A673 (cell line): ENCODE results near the gene UGT1A1.

Experiments used
- EZH2 ChIP-seq: fragments of 200-600 bp; sonication (generic); IDR thresholded peaks from 2 replicates; pipeline ENCODE4 v1.6.1; 2017; ENCODE audit warnings: borderline replicate concordance, low read depth, mild to moderate bottlenecking, mixed read lengths, antibody characterized with exemption, low read length; ENCODE audit not compliant: poor library complexity, severe bottlenecking
- TF ChIP-seq, protein P1 (sequence below): fragments of 300-800, 200-600 bp; sonication (generic); conservative IDR thresholded peaks from 2 replicates; pipeline ENCODE4 v1.5.1; 2017; ENCODE audit warnings: low read depth, mild to moderate bottlenecking, antibody characterized with exemption, low read length, moderate library complexity, mixed read lengths

DNA sequence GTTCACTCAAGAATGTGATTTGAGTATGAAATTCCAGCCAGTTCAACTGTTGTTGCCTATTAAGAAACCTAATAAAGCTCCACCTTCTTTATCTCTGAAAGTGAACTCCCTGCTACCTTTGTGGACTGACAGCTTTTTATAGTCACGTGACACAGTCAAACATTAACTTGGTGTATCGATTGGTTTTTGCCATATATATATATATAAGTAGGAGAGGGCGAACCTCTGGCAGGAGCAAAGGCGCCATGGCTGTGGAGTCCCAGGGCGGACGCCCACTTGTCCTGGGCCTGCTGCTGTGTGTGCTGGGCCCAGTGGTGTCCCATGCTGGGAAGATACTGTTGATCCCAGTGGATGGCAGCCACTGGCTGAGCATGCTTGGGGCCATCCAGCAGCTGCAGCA lies at the start of gene UGT1A1:
- TF ChIP-seq, protein P1, sequence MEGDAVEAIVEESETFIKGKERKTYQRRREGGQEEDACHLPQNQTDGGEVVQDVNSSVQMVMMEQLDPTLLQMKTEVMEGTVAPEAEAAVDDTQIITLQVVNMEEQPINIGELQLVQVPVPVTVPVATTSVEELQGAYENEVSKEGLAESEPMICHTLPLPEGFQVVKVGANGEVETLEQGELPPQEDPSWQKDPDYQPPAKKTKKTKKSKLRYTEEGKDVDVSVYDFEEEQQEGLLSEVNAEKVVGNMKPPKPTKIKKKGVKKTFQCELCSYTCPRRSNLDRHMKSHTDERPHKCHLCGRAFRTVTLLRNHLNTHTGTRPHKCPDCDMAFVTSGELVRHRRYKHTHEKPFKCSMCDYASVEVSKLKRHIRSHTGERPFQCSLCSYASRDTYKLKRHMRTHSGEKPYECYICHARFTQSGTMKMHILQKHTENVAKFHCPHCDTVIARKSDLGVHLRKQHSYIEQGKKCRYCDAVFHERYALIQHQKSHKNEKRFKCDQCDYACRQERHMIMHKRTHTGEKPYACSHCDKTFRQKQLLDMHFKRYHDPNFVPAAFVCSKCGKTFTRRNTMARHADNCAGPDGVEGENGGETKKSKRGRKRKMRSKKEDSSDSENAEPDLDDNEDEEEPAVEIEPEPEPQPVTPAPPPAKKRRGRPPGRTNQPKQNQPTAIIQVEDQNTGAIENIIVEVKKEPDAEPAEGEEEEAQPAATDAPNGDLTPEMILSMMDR = no peak
- no peak for TF ChIP-seq EZH2
